PC-9 (cell line): ENCODE data around the gene TMEM139.

Source experiments
- CTCF ChIP-seq: fragments of 200-600 bp; sonication (generic); conservative IDR thresholded peaks from 2 replicates; pipeline ENCODE4 v1.6.1; 2017; ENCODE audit warnings: mixed run types, antibody characterized with exemption, mild to moderate bottlenecking, moderate library complexity
- EZH2 ChIP-seq: fragments of 200-600 bp; sonication (generic); IDR thresholded peaks from 2 replicates; pipeline ENCODE4 v1.8.0; 2017; ENCODE audit warnings: antibody characterized with exemption, low read depth

GRCh38 chr7:143308632-143309031, 23.9 kb downstream of the TMEM139 start:
- TF ChIP-seq CTCF (no peak), EZH2 (no peak)
